Prostate gland (tissue), 2 donors: ENCODE results near the gene CDC7. TPM values are rescaled to one million over a fixed set of nuclear protein-coding genes. Genes with fewer than 3 reads are reported as not detected.

ENCODE experiments used
- DNase-seq: peaks from one replicate; pipeline ENCODE4 v3.0.0-alpha.2; 2019; ENCODE audit warnings: low spot score
- H3K27ac ChIP-seq, 2 donors: fragments of 200-600 bp; sonication (generic); 2 replicates each; pipeline ENCODE4 v1.5.1; 2017 to 2019
- H3K27me3 ChIP-seq: fragments of 200-600 bp; sonication (generic); replicated peaks from 2 replicates; pipeline ENCODE4 v1.5.1; 2019; ENCODE audit not compliant: insufficient read depth
- H3K36me3 ChIP-seq, 2 donors: fragments of 200-600 bp; sonication (generic); 1 replicate in 1 of 2; 2 replicates in 1 of 2; pipeline versions ENCODE4 v1.5.1 to v1.8.1; 2017 to 2019
- H3K4me1 ChIP-seq: fragments of 200-600 bp; sonication (generic); replicated peaks from 2 replicates; pipeline ENCODE4 v1.5.1; 2019
- H3K4me3 ChIP-seq, 2 donors: fragments of 200-600 bp; sonication (generic); 2 replicates each; pipeline ENCODE4 v1.5.1; 2017 to 2019
- H3K9me3 ChIP-seq: fragments of 200-600 bp; sonication (generic); 2 replicates; pipeline ENCODE4 v1.5.1; 2017
- CTCF ChIP-seq, 4 experiments: fragments of 200-600 bp in 2 of 4; fragments of 450-650 bp in 2 of 4; sonication (generic) in 2 of 4; IDR thresholded peaks; 1 replicate in 3 of 4; 2 replicates in 1 of 4; pipeline ENCODE4 v1.5.1; 2016 to 2019; ENCODE audit warnings: antibody characterized with exemption in 4 of 4, mild to moderate bottlenecking in 2 of 4, moderate library complexity in 2 of 4
- POLR2A ChIP-seq: fragments of 450-650 bp; IDR thresholded peaks from one replicate; pipeline ENCODE4 v1.6.1; 2016; ENCODE audit warnings: antibody characterized with exemption, mild to moderate bottlenecking
- POLR2AphosphoS5 ChIP-seq: sonication (generic); formaldehyde crosslinking; IDR thresholded peaks from one replicate; pipeline ENCODE4 v1.6.1; 2017; ENCODE audit warnings: antibody characterized with exemption
- WGBS: methylation state at CpG from one replicate; pipeline ENCODE4 v1.1.5; 2018; 5-methylcytosine and 5-hydroxymethylcytosine counted together
- intact Hi-C: fragments of 100-400 bp; cut with DNase I; formaldehyde crosslinking; loops from one replicate; pipeline ENCODE4 v1.14.2; 2022
- total RNA-seq, 2 donors: library from RNA; depleted of rRNA; stranded (reverse); fragments of >200 nt; gene quantifications; one replicate each; pipeline ENCODE4 v1.1.0, GENCODE V29; 2016

The CDC7 gene
- total RNA-seq, 2 donors from 2014 or later = 0.68 to 6.1 TPM

- no peak for TF ChIP-seq CTCF (IDR thresholded peaks at IDR 0.05)
- TF ChIP-seq POLR2AphosphoS5 = no peak
- no peak for TF ChIP-seq POLR2A
- DNase-seq = no peak
- Histone ChIP-seq H3K4me3 (no peak overlapping the region), H3K27ac (no peak overlapping the region), H3K27me3 (no peaks in the 10 kb centered on the region), H3K9me3 (no peaks in the 10 kb centered on the region), H3K4me1 (no peaks in the 10 kb centered on the region), H3K36me3 (no peaks in the 10 kb centered on the region)
- intact Hi-C loops = no loop called here
- WGBS = 97% methylated on average over 2 of the region's 2 CpGs
Measured at GRCh38 chr1:91499346-91499745, 1.3 kb upstream of the CDC7 start.

DNA sequence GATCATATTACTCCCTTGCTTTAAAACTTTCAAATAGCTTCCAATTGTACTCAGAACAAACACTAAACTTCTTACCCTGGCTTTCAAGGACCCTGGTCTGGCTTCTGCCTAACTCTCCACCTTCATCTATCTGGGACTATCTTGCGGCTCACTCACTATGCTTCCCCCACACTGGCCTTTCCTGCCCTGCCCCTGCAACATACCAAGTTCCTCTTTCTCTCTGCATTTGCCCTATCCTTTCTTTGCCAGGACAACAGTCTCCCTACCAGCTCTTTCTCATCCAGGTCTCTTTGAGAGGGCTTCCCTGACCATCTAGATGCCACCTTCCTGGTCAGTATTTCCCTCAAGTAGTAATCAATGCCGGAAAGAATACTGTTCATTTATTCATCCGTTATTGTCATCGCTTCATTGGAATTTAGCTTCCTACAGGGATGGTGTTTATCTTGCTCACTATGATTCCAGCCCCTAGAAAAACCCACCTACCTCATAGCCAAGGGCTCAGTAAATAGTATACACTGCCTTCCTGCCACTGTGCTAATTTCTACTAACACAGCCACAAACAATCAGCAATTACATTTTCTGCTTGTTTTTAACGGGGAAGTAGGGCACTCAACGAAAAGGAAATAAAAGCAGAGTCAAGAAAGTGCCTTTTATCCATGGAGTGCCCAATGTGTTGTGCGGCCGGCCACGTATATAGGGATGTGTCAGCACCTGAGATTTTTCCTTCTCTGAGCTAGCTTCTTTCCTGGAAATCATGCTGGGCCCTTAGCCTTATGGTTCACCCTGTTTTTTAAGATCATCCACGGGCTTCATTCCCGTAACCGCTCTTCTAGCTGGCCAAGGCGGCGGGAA is 521 bp upstream of the CDC7 start:
- TF ChIP-seq CTCF (IDR thresholded peaks at IDR 0.05) = no peak
- no peak for TF ChIP-seq POLR2A
- TF ChIP-seq POLR2AphosphoS5 = no peak
- 18% methylated on average over 14 of the region's 14 CpGs for WGBS
- Histone ChIP-seq H3K27me3 (no peaks in the 10 kb centered on the region), H3K36me3 (no peaks in the 10 kb centered on the region), H3K4me3 (peak overlapping the region; percentile 47 to 67), H3K27ac (peak overlapping the region; percentile 83 to 89), H3K4me1 (no peaks in the 10 kb centered on the region), H3K9me3 (no peaks in the 10 kb centered on the region)
- intact Hi-C loops = loop anchor here (5.0 to 10.0 kb wide), 3 partner anchors 95 to 795 kb away; partner anchors contain the start of genes GLMN, HFM1 and RPAP2
- no peak for DNase-seq

GRCh38 chr1:91501523-91501851 is 836 bp downstream of the CDC7 start:
- peak overlapping the region; percentile 83 to 89 for H3K27ac ChIP-seq
- H3K4me3 ChIP-seq = peak overlapping the region; percentile 47 to 67
- no peaks in the 10 kb centered on the region for H3K27me3 ChIP-seq
- under 1% methylated on average over 9 of the region's 9 CpGs for WGBS
- H3K9me3 ChIP-seq = no peaks in the 10 kb centered on the region
- no peaks in the 10 kb centered on the region for H3K36me3 ChIP-seq
- intact Hi-C loops = loop anchor here (5.0 to 10.0 kb wide), 3 partner anchors 97 to 793 kb away; partner anchors contain the start of genes GLMN, HFM1 and RPAP2
- no peak for TF ChIP-seq POLR2A
- no peak for TF ChIP-seq CTCF (IDR thresholded peaks at IDR 0.05)
- TF ChIP-seq POLR2AphosphoS5 = no peak
- DNase-seq = no peak
- no peaks in the 10 kb centered on the region for H3K4me1 ChIP-seq

- TF ChIP-seq CTCF (IDR thresholded peaks at IDR 0.05) = no peak
- no peak for TF ChIP-seq POLR2A
- TF ChIP-seq POLR2AphosphoS5 = no peak
- Histone ChIP-seq H3K27me3 (no peaks in the 10 kb centered on the region), H3K4me1 (no peaks in the 10 kb centered on the region), H3K27ac (no peak overlapping the region), H3K36me3 (no peaks in the 10 kb centered on the region), H3K4me3 (no peak overlapping the region), H3K9me3 (no peaks in the 10 kb centered on the region)
- intact Hi-C loops = loop anchor here (5.0 to 10.0 kb wide), 3 partner anchors 97 to 793 kb away; partner anchors contain the start of genes GLMN, HFM1 and RPAP2
- DNase-seq = no peak
- WGBS = 32% methylated on average over 5 of the region's 5 CpGs
Measured at GRCh38 chr1:91501971-91502671, 1.5 kb downstream of the CDC7 start.
